GM18858 (cell line): Measurements from ENCODE around the gene MED13L.
"Not testable (repeated sequence)": the region's sequence is repeated elsewhere in the genome, so short reads cannot be mapped to it uniquely, and the experiment has no call there.

ENCODE experiments used
- ATAC-seq: cut with Tn5 transposase; IDR thresholded peaks from one replicate; pipeline ENCODE4 v1.9.1; 2021; ENCODE audit not compliant: unreplicated experiment

Gene MED13L

GRCh38 chr12:116136340-116136739, 141.2 kb downstream of the MED13L start:
- no peak for ATAC-seq

- no peak for ATAC-seq
These were observed 142.1 kb downstream of the MED13L start for GRCh38 chr12:116135209-116135930.

DNA sequence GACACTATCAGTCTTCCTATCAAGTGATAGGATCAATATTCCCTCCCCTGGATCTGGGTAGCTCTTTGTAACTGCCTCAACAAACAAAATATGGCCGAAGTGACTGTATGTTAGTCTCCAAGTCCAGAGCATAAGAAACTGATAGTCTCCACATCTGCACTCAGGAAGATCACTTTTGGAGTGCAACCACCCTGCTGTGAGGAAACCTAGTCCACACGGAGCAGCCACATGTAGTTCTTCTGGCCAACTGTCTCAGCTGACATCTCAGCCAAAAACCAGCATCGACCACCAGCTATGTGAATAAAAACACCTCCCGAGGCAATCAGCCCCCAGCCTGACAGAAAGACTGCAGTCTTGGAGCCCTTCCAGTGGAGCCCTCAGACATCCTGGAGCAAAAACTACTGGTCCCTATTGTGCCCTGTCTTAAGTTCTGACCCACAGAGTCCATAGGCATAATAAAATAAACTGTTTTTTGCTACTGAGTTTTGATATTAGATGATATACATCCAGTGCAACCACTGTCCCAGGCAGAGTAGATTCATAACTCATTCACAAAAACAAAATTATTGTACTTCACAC, 143.8 kb downstream of the MED13L start:
- no peak for ATAC-seq

- no peak for ATAC-seq
These were observed 144.3 kb downstream of the MED13L start for GRCh38 chr12:116133149-116133548.

- not testable (repeated sequence) for ATAC-seq
These were observed 145.5 kb downstream of the MED13L start for GRCh38 chr12:116131987-116132386.

DNA sequence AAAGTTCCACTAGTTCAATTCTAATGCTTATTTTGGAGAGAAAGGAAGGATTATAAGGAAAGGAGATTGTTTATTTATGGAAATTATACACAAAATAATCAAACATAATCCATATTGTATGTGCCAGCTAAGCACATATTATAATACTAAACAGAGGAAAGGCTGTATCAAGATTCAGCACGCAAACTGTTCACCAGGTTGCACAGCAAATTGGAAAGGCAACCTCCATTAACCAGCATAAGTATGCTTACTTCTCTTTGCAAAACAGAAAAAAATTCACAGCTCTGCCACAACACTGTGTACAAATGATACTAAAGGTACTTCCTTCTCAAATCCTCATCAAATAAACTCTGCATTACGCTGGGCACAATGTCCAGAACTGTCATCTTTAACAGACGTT, 146.3 kb downstream of the MED13L start:
- no peak for ATAC-seq

DNA sequence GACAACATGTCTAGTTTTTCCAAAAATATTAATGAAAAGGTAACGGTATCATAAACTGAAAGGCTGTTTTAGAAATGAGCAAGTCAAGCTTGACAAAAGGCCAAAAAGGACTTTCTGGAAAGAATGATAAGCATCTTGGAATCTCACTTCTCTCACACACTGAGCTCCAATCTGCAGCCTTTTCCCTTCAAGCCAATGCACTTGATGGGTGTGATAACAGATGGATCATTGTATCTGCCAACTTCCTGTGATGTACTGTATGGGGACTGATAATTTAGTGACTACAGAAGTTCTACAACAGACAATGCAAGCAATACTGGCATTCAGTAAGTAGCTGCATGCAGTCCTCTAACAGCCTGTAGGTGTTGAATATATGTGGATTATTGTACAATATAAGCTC, 147.1 kb downstream of the MED13L start:
- no peak for ATAC-seq

DNA sequence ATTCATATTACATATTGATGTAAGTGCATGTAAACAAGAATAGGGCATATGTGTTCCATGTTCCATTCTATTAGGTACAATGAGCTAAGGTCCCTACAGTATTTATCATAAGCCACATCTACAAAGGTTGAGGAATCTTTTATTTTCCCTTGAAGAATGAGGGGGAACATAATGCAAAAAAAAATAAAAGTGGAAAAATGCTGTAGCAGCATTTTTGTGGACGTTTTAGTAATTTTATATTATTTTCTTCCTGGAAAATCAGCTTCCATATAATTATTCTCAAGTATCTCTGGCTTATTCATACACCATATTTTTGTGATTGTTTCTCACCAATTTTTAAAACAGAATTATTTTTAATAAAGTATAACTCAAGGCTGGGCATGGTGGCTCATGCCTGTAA, 148.7 kb downstream of the MED13L start:
- no peak for ATAC-seq

DNA sequence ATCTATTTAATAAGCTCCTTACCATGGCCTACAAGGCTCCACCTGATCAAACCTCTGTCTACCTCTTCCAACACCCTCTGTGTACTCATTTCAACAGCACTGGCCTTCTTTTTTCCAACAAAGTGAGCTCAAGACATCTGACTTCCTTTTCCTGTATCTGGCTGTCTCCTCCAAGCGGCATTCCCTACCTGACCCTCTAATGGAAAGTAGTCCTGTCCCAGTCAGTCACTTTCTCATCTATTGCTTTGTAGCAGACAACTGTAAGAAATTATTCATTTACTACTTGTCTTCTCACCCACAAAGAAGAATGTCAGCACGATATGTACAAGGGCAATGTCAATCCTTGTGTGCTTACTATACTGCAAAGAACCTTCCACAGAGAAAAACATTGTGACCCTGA, 149.6 kb downstream of the MED13L start:
- no peak for ATAC-seq

- no peak for ATAC-seq
These were observed 150.9 kb downstream of the MED13L start for GRCh38 chr12:116126610-116127009.

- no peak for ATAC-seq
These were observed 151.4 kb downstream of the MED13L start for GRCh38 chr12:116125956-116126566.

GRCh38 chr12:116125084-116125483, 152.4 kb downstream of the MED13L start:
- ATAC-seq, result no peak

DNA sequence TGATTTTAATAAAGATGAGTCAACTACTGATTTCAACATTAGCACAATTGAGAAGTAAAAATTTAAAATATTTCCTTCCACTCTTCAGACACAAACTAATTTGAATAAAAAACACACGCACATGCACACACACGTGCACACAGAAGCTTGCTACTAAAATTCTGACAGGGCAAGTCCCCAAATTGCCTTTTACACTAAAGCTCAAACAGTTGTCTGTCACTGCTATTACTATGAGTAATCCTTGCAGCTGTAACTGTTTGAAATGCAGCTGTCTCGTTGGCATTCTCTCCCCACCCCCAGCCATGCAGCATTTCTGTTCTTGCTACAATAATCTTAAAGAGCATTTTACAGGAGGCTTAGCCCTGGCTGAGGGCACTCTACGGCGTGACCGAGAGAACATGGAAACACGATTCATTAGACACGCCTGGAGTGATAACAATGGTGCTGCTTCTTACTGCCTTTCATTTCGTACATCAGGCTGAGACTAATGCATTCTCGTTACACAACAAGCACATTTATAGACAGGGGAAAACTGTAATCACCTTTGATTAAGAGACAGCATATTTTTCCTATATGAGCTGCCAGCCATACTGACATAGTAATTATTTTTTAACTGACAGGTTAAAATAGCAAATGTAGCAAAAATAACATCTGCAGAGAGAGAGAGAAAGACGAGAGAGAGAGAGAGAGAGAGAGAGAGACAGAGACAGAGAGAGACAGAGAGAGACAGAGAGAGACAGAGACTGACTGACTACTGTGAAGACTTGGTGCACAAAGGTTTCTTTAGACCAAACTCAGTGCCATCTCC, 153.8 kb downstream of the MED13L start:
- peak; percentile 61 for ATAC-seq

DNA sequence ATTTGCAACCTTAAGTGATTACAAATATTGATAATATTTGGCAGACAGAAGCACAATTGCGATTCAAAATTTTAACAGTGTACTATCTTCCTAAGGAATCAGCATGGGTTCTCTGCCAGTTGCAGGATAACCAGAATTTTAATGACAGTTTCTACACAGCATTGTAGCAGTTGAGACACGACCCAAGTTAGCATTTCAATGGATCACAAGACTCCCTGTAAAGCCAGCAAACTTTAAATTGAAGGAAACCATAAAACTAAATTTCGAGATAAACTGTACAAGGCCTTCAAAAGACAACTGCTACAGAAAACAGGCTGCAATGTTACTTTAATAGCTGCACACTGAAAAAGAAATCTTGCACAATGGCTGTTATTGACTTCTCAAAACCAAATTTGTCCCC, 154.9 kb downstream of the MED13L start:
- ATAC-seq, result no peak

DNA sequence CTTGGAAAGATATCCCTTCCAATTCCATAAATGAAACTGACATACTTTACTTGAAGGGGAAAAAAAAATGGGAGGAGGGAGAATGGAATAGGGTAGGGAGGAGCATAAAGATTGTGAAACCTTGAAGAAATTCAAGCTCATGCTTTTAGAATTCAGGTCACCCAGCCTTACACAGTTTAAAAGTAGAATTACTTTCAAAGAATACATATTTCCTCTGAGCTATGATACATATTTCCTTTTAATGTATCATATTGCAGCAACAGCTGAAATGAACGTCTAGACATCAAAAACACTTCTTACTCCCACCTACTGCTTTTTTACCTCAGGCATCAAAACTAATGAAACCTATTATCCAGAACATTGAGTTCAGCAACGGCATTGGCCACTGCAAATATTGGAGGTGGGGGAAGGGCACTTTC, 156.0 kb downstream of the MED13L start:
- no peak for ATAC-seq

- ATAC-seq, result no peak
These were observed 160.7 kb downstream of the MED13L start for GRCh38 chr12:116116650-116117424.

DNA sequence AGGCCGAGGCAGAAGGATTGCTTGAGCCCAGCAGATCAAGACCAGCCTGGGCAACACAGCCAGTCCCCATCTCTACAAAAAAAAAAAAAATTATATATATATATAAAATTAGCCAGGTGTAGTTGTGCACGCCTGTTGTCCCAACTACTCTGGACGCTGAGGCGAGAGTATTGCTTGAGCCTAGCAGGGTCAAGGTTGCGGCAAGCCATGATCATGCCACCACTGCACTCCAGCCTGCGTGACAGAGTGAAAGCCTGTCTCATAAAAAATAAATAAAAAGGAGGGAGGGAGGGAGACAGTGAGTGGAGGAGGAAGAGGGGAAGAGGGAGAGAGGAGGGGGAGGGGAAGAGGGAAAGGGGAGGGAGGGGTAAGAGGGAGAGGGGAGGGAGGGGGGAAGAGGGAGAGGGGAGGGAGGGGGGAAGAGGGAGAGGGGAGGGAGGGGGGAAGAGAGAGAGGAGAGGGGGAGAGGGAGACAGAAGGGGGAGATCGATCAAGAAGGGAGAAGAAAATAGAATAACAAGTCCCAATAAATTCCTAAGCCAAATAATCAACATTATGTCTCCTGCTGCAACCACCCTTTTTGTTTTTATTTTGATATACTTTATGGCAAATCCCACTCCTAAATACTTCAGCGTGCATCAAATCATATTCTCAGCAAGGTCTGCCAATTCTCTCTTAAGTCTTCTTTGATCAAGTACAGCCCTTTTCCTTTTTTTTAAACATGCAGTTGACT, 163.9 kb downstream of the MED13L start:
- ATAC-seq, result no peak

- ATAC-seq, result no peak
These were observed 170.6 kb downstream of the MED13L start for GRCh38 chr12:116106870-116107269.

DNA sequence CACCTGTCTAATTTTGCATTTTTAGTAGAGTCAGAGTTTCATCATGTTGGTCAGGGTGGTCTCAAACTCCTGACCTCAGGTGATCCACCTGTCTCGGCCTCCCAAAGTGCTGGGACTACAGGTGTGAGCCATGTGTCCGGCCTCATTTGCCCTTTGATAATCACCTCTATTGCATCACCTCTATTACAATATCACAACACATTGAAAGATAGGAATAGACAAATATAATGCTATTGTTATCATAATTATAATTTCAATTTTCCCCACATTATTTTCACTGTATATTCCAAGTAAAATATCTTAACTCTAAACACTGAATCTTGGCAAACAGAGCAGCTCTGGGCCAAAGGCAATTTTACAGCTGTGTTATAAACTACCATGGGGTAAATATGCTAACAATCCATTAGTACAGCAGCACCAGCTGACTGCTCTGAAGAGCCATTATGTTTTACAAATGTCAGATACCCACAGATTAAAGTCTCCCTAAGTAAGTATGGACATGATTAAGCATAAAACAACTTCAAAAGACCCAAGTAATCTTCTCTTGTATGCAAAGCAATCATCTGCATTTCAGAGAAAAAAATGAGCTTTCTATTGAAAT, 173.2 kb downstream of the MED13L start:
- ATAC-seq, result no peak

GRCh38 chr12:116101991-116102390, 175.5 kb downstream of the MED13L start:
- ATAC-seq, result no peak
